Smooth muscle cell (in vitro differentiated cells): ENCODE data around the gene POU3F3. TPM values are rescaled to one million over a fixed set of nuclear protein-coding genes. Genes with fewer than 3 reads are reported as not detected.

Source experiments
- DNase-seq: peaks from one replicate; lab custom pipeline; 2025; ENCODE audit not compliant: unreplicated experiment; lab: John Stamatoyannopoulos, UW
- H2AFZ ChIP-seq: fragments of 200-600 bp; sonication (generic); 2 replicates; pipeline ENCODE4 v1.6.0; 2016; ENCODE audit warnings: antibody characterized with exemption, low read depth, mild to moderate bottlenecking
- H3F3A ChIP-seq: fragments of 200-600 bp; sonication (generic); 2 replicates; pipeline ENCODE4 v1.6.0; 2017; ENCODE audit warnings: antibody characterized with exemption, low read depth
- H3K27ac ChIP-seq: fragments of 200-600 bp; sonication (generic); 2 replicates; pipeline ENCODE4 v1.5.1; 2016; ENCODE audit warnings: low read depth, mild to moderate bottlenecking
- H3K27me3 ChIP-seq: fragments of 200-600 bp; sonication (generic); 2 replicates; pipeline ENCODE4 v1.6.1; 2016; ENCODE audit warnings: low read depth, mild to moderate bottlenecking
- H3K36me3 ChIP-seq: fragments of 200-600 bp; sonication (generic); 2 replicates; pipeline ENCODE4 v1.5.1; 2016; ENCODE audit warnings: low read depth
- H3K4me1 ChIP-seq: fragments of 200-600 bp; sonication (generic); 2 replicates; pipeline ENCODE4 v1.5.1; 2016; ENCODE audit warnings: low read depth
- H3K4me2 ChIP-seq: fragments of 200-600 bp; sonication (generic); 2 replicates; pipeline ENCODE4 v1.6.0; 2016; ENCODE audit warnings: mild to moderate bottlenecking
- H3K4me3 ChIP-seq: fragments of 200-600 bp; sonication (generic); 2 replicates; pipeline ENCODE4 v1.5.1; 2016; ENCODE audit warnings: mild to moderate bottlenecking
- H3K79me2 ChIP-seq: fragments of 200-600 bp; sonication (generic); 2 replicates; pipeline ENCODE4 v1.6.0; 2016; ENCODE audit warnings: low read depth, mild to moderate bottlenecking
- H3K9ac ChIP-seq: fragments of 200-600 bp; sonication (generic); 2 replicates; pipeline ENCODE4 v1.6.0; 2016; ENCODE audit warnings: low read depth
- H3K9me3 ChIP-seq: fragments of 200-600 bp; sonication (generic); replicated peaks from 2 replicates; pipeline ENCODE4 v1.5.1; 2016; ENCODE audit warnings: low read depth
- H4K20me1 ChIP-seq: fragments of 200-600 bp; sonication (generic); 2 replicates; pipeline ENCODE4 v1.6.0; 2016; ENCODE audit warnings: low read depth
- WGBS: methylation state at CpG from one replicate; pipeline ENCODE4 v1.1.7; 2016; ENCODE audit warnings: low lambda C conversion rate; 5-methylcytosine and 5-hydroxymethylcytosine counted together
- polyA plus RNA-seq: library from polyadenylated mRNA; unstranded; fragments of >200 nt; fragmentation: Nextera tagmentation; extraction: Ambion mirVana; gene quantifications from 2 replicates; pipeline ENCODE4 v1.2.1, GENCODE V29; 2016
- total RNA-seq: library from RNA; depleted of rRNA; stranded (reverse); fragments of >200 nt; gene quantifications from 2 replicates; pipeline ENCODE4 v1.2.3, GENCODE V29; 2014
- TF ChIP-seq, protein P1 (sequence below): fragments of 200-600 bp; sonication (generic); IDR thresholded peaks from 2 replicates; pipeline ENCODE4 v1.5.1; 2017; ENCODE audit warnings: borderline replicate concordance, mild to moderate bottlenecking, antibody characterized with exemption; ENCODE audit not compliant: insufficient read depth, poor library complexity, severe bottlenecking

Gene POU3F3
- total and polyA plus RNA-seq, 2 experiments from 2014 or later: not detected

DNA sequence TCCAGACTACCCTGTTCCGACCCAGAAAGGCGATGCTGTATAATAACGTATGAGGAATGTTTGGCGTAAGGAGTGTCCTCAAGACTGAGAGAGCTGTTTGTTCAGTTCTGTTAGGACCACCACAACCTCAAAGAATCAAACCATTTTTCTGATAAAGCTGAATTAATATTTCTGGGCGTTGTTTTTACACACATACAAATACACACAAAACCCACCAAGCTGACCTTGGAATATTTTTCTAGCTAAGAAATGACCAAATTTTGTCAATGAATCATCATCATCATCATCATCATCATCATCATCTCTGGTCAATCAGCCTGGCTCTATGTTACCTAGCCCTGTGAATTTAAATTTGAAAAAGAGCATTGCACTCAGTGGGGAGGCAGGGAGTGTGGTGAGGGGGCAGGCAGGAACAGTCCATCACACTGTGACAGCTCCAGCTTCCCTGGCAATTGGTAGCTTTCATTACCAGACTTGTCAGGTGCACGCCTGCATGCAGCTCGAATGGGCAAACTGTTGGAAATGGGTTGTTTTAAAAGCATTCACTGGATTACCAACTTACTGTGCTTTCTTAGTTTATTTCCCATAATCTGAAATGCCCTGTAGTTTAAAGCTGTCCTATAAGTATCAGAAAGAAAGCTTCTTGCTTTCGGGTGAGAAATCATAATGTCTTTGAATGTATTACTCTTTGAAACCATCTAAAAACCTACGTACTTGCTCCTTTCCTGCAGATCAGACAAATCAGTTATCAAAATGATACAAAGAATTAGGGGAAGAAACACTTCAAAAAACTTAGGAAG, 6.9 kb upstream of the POU3F3 start:
- WGBS: 9% methylated on average over 9 of the region's 9 CpGs
- H3K27me3 ChIP-seq: peaks cover 100% of the 10 kb centered on the region
- H3K36me3 ChIP-seq: no peaks in the 10 kb centered on the region
- H2AFZ ChIP-seq: no peak overlapping the region
- H3K9me3 ChIP-seq: no peaks in the 10 kb centered on the region
- TF ChIP-seq, protein P1, sequence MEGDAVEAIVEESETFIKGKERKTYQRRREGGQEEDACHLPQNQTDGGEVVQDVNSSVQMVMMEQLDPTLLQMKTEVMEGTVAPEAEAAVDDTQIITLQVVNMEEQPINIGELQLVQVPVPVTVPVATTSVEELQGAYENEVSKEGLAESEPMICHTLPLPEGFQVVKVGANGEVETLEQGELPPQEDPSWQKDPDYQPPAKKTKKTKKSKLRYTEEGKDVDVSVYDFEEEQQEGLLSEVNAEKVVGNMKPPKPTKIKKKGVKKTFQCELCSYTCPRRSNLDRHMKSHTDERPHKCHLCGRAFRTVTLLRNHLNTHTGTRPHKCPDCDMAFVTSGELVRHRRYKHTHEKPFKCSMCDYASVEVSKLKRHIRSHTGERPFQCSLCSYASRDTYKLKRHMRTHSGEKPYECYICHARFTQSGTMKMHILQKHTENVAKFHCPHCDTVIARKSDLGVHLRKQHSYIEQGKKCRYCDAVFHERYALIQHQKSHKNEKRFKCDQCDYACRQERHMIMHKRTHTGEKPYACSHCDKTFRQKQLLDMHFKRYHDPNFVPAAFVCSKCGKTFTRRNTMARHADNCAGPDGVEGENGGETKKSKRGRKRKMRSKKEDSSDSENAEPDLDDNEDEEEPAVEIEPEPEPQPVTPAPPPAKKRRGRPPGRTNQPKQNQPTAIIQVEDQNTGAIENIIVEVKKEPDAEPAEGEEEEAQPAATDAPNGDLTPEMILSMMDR: no peak
- no peak overlapping the region for H3K4me3 ChIP-seq
- no peaks in the 10 kb centered on the region for H4K20me1 ChIP-seq
- H3K27ac ChIP-seq: no peak overlapping the region
- H3K4me1 ChIP-seq: peaks cover 31% of the 10 kb centered on the region
- no peak overlapping the region for H3K4me2 ChIP-seq
- H3K9ac ChIP-seq: no peak overlapping the region
- H3K79me2 ChIP-seq: no peaks in the 10 kb centered on the region
- no peaks in the 10 kb centered on the region for H3F3A ChIP-seq
- DNase-seq: no peak

- Histone ChIP-seq H3K27ac (no peak overlapping the region), H3K4me2 (no peak overlapping the region), H3K4me3 (no peak overlapping the region), H4K20me1 (no peaks in the 10 kb centered on the region), H3K4me1 (peaks cover 36% of the 10 kb centered on the region), H3F3A (no peaks in the 10 kb centered on the region), H3K9me3 (no peaks in the 10 kb centered on the region), H2AFZ (no peak overlapping the region), H3K79me2 (no peaks in the 10 kb centered on the region), H3K9ac (no peak overlapping the region), H3K36me3 (no peaks in the 10 kb centered on the region), H3K27me3 (peaks cover 100% of the 10 kb centered on the region)
- DNase-seq: no peak
- 18% methylated on average over 5 of the region's 5 CpGs for WGBS
- TF ChIP-seq, protein P1: no peak
These were observed 6.2 kb upstream of the POU3F3 start for GRCh38 chr2:104847586-104848160.

- Histone ChIP-seq H3K9ac (no peak overlapping the region), H3K36me3 (no peaks in the 10 kb centered on the region), H2AFZ (no peak overlapping the region), H3K27ac (no peak overlapping the region), H3K4me3 (no peak overlapping the region), H3K4me2 (no peak overlapping the region), H3K9me3 (no peaks in the 10 kb centered on the region), H3F3A (no peaks in the 10 kb centered on the region), H4K20me1 (no peaks in the 10 kb centered on the region), H3K27me3 (peaks cover 100% of the 10 kb centered on the region), H3K79me2 (no peaks in the 10 kb centered on the region), H3K4me1 (peaks cover 34% of the 10 kb centered on the region)
- 24% methylated on average over 4 of the region's 4 CpGs for WGBS
- TF ChIP-seq, protein P1: no peak
- DNase-seq: no peak
These were observed 5.4 kb upstream of the POU3F3 start for GRCh38 chr2:104848526-104848925.
